K562 (cell line): ENCODE results near the gene GRK1. TPM values are rescaled to one million over a fixed set of nuclear protein-coding genes. Genes with fewer than 3 reads are reported as not detected.

ENCODE experiments used
- ATAC-seq: fragments of 200-7000 bp; cut with Tn5 transposase; 3 replicates; pipeline ENCODE4 v1.9.1; 2020; ENCODE audit warnings: moderate library complexity
- BruUV-seq: library from RNA; stranded (reverse); fragments of 400-500 nt; replicated peaks from 2 replicates; lab custom pipeline; 2021; lab: Mats Ljungman, UMichigan
- CTCF ChIA-PET: fragments of 300-600 bp; formaldehyde crosslinking; extraction: SDS; loops from one replicate; lab custom pipeline; 2021; ENCODE audit warnings: low intra/inter-chr PET ratio; lab: Yijun Ruan, JAX
- POLR2A ChIA-PET: fragments of 300-600, 350-650 bp; sonication (Branson Sonifier 250); formaldehyde crosslinking; extraction: SDS; loops from one replicate; lab custom pipeline; 2021; ENCODE audit warnings: antibody characterized with exemption, inconsistent platforms; lab: Yijun Ruan, JAX
- DNase-seq, 4 experiments: peaks; one replicate each; pipeline versions ENCODE4 v3.0.0 to v3.0.0-alpha.2; 2011 to 2018; ENCODE audit warnings: low spot score in 3 of 4, mixed read lengths in 3 of 4; ENCODE audit errors: extremely low read depth in 1 of 4
- FAIRE-seq: peaks from 2 replicates; lab custom pipeline; 2011; peaks lifted over from hg19 to GRCh38; lab: Jason Lieb, UNC
- H2AFZ ChIP-seq: 2 replicates; pipeline ENCODE4 v1.6.0; 2011; ENCODE audit warnings: low read depth, low read length, control low read depth, inconsistent platforms
- H3K27ac ChIP-seq: fragments of 200-600 bp; 3 replicates; pipeline ENCODE4 v1.8.0; 2011; ENCODE audit warnings: low read depth, mild to moderate bottlenecking, control low read depth, inconsistent platforms, low read length, moderate library complexity, mixed read lengths; ENCODE audit errors: extremely low read depth
- H3K27me3 ChIP-seq, 2 experiments: fragments of 300-600 bp in 1 of 2; 2 replicates in 1 of 2; 3 replicates in 1 of 2; pipeline versions ENCODE4 v1.6.0 to v1.8.0; 2011; ENCODE audit warnings: inconsistent platforms in 2 of 2, low read length in 2 of 2, mild to moderate bottlenecking in 1 of 2, mixed read lengths in 1 of 2, moderate library complexity in 1 of 2; ENCODE audit not compliant: control insufficient read depth in 2 of 2, insufficient read depth in 2 of 2
- H3K36me3 ChIP-seq: fragments of 300-600 bp; 3 replicates; pipeline ENCODE4 v1.8.0; 2011; ENCODE audit warnings: mild to moderate bottlenecking, low read length, inconsistent platforms; ENCODE audit not compliant: control insufficient read depth, insufficient read depth
- H3K4me1 ChIP-seq, 2 experiments: fragments of 200-600 bp in 1 of 2; replicated peaks in 1 of 2; 2 replicates in 1 of 2; 3 replicates in 1 of 2; pipeline versions ENCODE4 v1.5.1 to v1.8.0; 2011; ENCODE audit warnings: inconsistent platforms in 2 of 2, low read length in 2 of 2, mild to moderate bottlenecking in 1 of 2, mixed read lengths in 1 of 2, moderate library complexity in 1 of 2; ENCODE audit not compliant: control insufficient read depth in 2 of 2, insufficient read depth in 2 of 2
- H3K4me2 ChIP-seq: 2 replicates; pipeline ENCODE4 v1.6.1; 2011; ENCODE audit warnings: low read length, control low read depth, inconsistent platforms, mixed read lengths; ENCODE audit not compliant: insufficient read depth
- H3K4me3 ChIP-seq: fragments of 200-600 bp; sonication (generic), shearing (Covaris generic); 2 replicates; pipeline ENCODE4 v1.5.1; 2016; ENCODE audit warnings: control low read depth, inconsistent platforms
- H3K79me2 ChIP-seq: fragments of 200-600 bp; 3 replicates; pipeline ENCODE4 v1.8.0; 2011; ENCODE audit warnings: low read length, inconsistent platforms; ENCODE audit not compliant: control insufficient read depth, insufficient read depth
- H3K9ac ChIP-seq, 2 experiments: 2 replicates each; pipeline versions ENCODE4 v1.6.0 to v1.6.1; 2011; ENCODE audit warnings: low read depth in 2 of 2, low read length in 2 of 2, control low read depth in 1 of 2, inconsistent platforms in 1 of 2, mild to moderate bottlenecking in 1 of 2, mixed read lengths in 1 of 2; ENCODE audit not compliant: insufficient read depth in 1 of 2
- H3K9me1 ChIP-seq: one replicate; pipeline ENCODE4 v1.6.0; 2011; ENCODE audit warnings: inconsistent platforms, mild to moderate bottlenecking, low read length, moderate library complexity; ENCODE audit not compliant: control insufficient read depth, insufficient read depth
- H3K9me3 ChIP-seq: replicated peaks from 2 replicates; pipeline ENCODE4 v1.5.1; 2011; ENCODE audit warnings: low read depth, low read length, inconsistent platforms; ENCODE audit not compliant: control insufficient read depth, insufficient read depth
- H4K20me1 ChIP-seq: replicated peaks from 2 replicates; pipeline ENCODE4 v1.6.1; 2011; ENCODE audit warnings: low read length, inconsistent platforms, mixed read lengths; ENCODE audit not compliant: control insufficient read depth, insufficient read depth
- ARID2 ChIP-seq: fragments of 450-650 bp; IDR thresholded peaks from 2 replicates; pipeline ENCODE4 v1.6.1; 2017; ENCODE audit warnings: antibody characterized with exemption, mild to moderate bottlenecking
- CCNT2 ChIP-seq: IDR thresholded peaks from 2 replicates; pipeline ENCODE4 v1.6.1; 2011; ENCODE audit warnings: borderline replicate concordance, low read depth, mild to moderate bottlenecking, moderate library complexity, mixed read lengths, low read length; ENCODE audit not compliant: insufficient read length; ENCODE audit errors: extremely low read depth
- CSDE1 ChIP-seq, 2 experiments: fragments of 450-650 bp; IDR thresholded peaks; 2 replicates each; pipeline ENCODE4 v1.6.1; 2016; ENCODE audit warnings: mild to moderate bottlenecking in 1 of 2
- TBP ChIP-seq: optimal IDR thresholded peaks from 2 replicates; pipeline ENCODE3; 2011; ENCODE audit warnings: low read depth, low read length, improper control_type of control experiment
- XRCC3 ChIP-seq: fragments of 450-650 bp; IDR thresholded peaks from 2 replicates; pipeline ENCODE4 v1.6.1; 2017; ENCODE audit warnings: mild to moderate bottlenecking, moderate library complexity
- ZKSCAN3 ChIP-seq: fragments of 250-450 bp; sonication (Bioruptor Pico); IDR thresholded peaks from 2 replicates; pipeline ENCODE4 v1.4.0; 2020
- ZMIZ1 ChIP-seq, 2 experiments: fragments of 150-350 bp in 1 of 2; IDR thresholded peaks; 2 replicates each; pipeline ENCODE4 v1.6.1; 2012 to 2016; ENCODE audit warnings: low read depth in 2 of 2, low read length in 2 of 2, mild to moderate bottlenecking in 1 of 2, moderate library complexity in 1 of 2
- ZNF23 ChIP-seq: fragments of 250-450 bp; sonication (Bioruptor Pico); IDR thresholded peaks from 2 replicates; pipeline ENCODE4 v1.4.0; 2020; ENCODE audit warnings: mild to moderate bottlenecking
- WGBS: fragments of 100-300 bp; shearing (Covaris generic); methylation state at CpG from one replicate; pipeline ENCODE4 v1.1.6; 2016; ENCODE audit warnings: low coverage, mixed read lengths; ENCODE audit not compliant: insufficient coverage; ENCODE audit errors: missing lambda C conversion rate; 5-methylcytosine and 5-hydroxymethylcytosine counted together
- in situ Hi-C: fragments of 300-500 bp; cut with MboI; formaldehyde crosslinking; loops from 4 replicates; pipeline ENCODE4 v1.15.0; 2018; ENCODE audit warnings: inconsistent platforms, mixed read lengths
- intact Hi-C: fragments of 100-400 bp; cut with micrococcal nuclease; formaldehyde crosslinking; loops from 2 replicates; pipeline ENCODE4 v1.14.2; 2022
- polyA plus RNA-seq, 8 experiments: library from polyadenylated mRNA; depleted of rRNA in 4 of 8; stranded (reverse) in 5 of 8; unstranded in 3 of 8; fragments of >200 nt; fragmentation: Nextera tagmentation in 2 of 8; fragmentation: Illumina TruSeq in 1 of 8; extraction: Ambion mirVana in 2 of 8; extraction: Trizol in 1 of 8; gene quantifications; 2 replicates each; pipeline versions ENCODE4 v1.2.1 to v1.2.3, GENCODE V29; 2011 to 2014; ENCODE audit warnings: inconsistent platforms in 1 of 8, missing spikeins in 1 of 8
- total RNA-seq, 7 experiments: library from RNA; depleted of rRNA in 6 of 7; stranded (reverse); fragments of >200 nt in 6 of 7; fragmentation: Illumina TruSeq in 2 of 7; extraction: Trizol in 2 of 7; gene quantifications; 2 replicates each; pipeline versions ENCODE4 v1.2.1 to v1.2.3, GENCODE V29; 2011 to 2021; ENCODE audit warnings: low replicate concordance in 1 of 7
- TF ChIP-seq, protein P1 (sequence below): fragments of 450-650 bp; IDR thresholded peaks from 2 replicates; pipeline ENCODE4 v1.6.1; 2018; ENCODE audit warnings: mild to moderate bottlenecking, low read depth; ENCODE audit not compliant: partially characterized antibody
- TF ChIP-seq, protein P2 (sequence below): sonication (generic); formaldehyde crosslinking; IDR thresholded peaks from 2 replicates; pipeline ENCODE4 v1.8.1; 2023; ENCODE audit warnings: missing genetic modification reagents, mild to moderate bottlenecking, borderline replicate concordance

Gene GRK1
- total and polyA plus RNA-seq, 9 of the 15 experiments (the other 6 are each of a cell fraction or from before 2014, with no cell fraction given) = 0.09 TPM; not detected in 8

DNA sequence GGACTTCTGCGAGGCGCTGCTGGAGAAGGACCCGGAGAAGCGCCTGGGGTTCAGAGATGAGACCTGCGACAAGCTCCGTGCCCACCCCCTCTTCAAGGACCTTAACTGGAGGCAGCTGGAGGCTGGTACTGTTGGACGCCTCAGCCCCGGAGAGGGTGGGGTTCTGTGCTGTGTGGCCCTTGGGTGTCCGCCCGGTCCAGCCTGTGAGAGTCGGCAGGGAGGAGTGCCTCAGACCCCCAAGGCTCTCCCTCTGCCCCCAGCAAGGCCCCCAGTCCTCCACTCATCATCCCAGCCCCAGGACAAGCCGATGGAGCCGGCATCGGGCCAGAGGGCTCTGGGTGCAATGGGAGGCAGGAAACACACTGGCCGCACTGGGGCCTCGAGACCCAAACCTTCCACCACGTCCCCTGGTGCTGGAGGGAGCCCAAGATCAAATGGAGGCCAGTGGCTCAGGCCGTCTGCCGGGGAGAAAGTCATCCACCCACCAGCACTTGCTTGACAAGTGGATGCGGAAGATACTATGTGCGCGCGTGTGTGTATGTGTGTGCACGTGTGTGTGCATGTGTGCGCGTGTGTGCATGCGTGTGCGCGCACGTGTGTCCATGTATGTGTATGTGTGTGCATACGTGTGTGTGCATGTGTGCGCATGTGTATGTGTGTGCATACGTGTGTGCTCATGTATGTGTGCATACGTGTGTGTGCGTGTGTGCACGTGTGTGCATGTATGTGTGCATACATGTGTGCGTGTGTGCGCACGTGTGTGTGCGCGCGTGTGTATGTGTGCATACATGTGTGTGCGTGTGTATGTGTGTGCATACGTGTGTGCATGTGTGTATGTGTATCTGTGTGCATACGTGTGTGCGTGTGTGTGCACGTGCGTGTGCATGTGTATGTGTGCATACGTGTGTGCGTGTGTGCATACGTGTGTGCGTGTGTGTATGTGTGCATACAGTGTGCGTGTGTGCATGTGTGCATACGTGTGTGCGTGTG is 66.2 kb downstream of the GRK1 start:
- Histone ChIP-seq H2AFZ (no peak overlapping the region), H3K4me1 (peaks cover 0 to 11% of the 10 kb centered on the region in 2 experiments; a peak in 2 of 5 replicates), H3K9me3 (no peaks in the 10 kb centered on the region), H3K79me2 (no peaks in the 10 kb centered on the region), H3K27me3 (peaks cover 15 to 65% of the 10 kb centered on the region in 2 experiments; a peak in 4 of 5 replicates), H3K4me2 (no peak overlapping the region), H4K20me1 (no peaks in the 10 kb centered on the region), H3K9me1 (peaks cover 3% of the 10 kb centered on the region), H3K4me3 (no peak overlapping the region), H3K9ac (no peak overlapping the region), H3K36me3 (no peaks in the 10 kb centered on the region), H3K27ac (no peak overlapping the region)
- no peak for DNase-seq
- FAIRE-seq = no peak
- TF ChIP-seq ZMIZ1 (IDR thresholded peaks at IDR 0.05; ENCODE audit: low read depth in 2 of 2, low read length in 2 of 2) (no peak), ZNF23 (CRISPR knock-in tag) (no peak), CCNT2 (no peak), ARID2 (no peak), ZKSCAN3 (CRISPR knock-in tag) (no peak), TBP (no peak), XRCC3 (no peak), CSDE1 (IDR thresholded peaks at IDR 0.05) (no peak)
- TF ChIP-seq, protein P1, sequence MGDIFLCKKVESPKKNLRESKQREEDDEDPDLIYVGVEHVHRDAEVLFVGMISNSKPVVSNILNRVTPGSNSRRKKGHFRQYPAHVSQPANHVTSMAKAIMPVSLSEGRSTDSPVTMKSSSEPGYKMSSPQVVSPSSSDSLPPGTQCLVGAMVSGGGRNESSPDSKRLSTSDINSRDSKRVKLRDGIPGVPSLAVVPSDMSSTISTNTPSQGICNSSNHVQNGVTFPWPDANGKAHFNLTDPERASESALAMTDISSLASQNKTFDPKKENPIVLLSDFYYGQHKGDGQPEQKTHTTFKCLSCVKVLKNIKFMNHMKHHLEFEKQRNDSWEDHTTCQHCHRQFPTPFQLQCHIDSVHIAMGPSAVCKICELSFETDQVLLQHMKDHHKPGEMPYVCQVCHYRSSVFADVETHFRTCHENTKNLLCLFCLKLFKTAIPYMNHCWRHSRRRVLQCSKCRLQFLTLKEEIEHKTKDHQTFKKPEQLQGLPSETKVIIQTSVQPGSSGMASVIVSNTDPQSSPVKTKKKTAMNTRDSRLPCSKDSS = no peak
- TF ChIP-seq, protein P2, sequence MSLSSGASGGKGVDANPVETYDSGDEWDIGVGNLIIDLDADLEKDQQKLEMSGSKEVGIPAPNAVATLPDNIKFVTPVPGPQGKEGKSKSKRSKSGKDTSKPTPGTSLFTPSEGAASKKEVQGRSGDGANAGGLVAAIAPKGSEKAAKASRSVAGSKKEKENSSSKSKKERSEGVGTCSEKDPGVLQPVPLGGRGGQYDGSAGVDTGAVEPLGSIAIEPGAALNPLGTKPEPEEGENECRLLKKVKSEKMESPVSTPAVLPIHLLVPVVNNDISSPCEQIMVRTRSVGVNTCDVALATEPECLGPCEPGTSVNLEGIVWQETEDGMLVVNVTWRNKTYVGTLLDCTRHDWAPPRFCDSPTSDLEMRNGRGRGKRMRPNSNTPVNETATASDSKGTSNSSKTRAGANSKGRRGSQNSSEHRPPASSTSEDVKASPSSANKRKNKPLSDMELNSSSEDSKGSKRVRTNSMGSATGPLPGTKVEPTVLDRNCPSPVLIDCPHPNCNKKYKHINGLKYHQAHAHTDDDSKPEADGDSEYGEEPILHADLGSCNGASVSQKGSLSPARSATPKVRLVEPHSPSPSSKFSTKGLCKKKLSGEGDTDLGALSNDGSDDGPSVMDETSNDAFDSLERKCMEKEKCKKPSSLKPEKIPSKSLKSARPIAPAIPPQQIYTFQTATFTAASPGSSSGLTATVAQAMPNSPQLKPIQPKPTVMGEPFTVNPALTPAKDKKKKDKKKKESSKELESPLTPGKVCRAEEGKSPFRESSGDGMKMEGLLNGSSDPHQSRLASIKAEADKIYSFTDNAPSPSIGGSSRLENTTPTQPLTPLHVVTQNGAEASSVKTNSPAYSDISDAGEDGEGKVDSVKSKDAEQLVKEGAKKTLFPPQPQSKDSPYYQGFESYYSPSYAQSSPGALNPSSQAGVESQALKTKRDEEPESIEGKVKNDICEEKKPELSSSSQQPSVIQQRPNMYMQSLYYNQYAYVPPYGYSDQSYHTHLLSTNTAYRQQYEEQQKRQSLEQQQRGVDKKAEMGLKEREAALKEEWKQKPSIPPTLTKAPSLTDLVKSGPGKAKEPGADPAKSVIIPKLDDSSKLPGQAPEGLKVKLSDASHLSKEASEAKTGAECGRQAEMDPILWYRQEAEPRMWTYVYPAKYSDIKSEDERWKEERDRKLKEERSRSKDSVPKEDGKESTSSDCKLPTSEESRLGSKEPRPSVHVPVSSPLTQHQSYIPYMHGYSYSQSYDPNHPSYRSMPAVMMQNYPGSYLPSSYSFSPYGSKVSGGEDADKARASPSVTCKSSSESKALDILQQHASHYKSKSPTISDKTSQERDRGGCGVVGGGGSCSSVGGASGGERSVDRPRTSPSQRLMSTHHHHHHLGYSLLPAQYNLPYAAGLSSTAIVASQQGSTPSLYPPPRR (CRISPR knock-in tag) = no peak
- intact Hi-C loops = no loop called here
- in situ Hi-C loops = loop anchor here (10.0 kb wide), 1 partner anchor 192 kb away; no protein-coding TSS in a partner anchor
- ChIA-PET POLR2A (no interaction called here), CTCF (interaction anchor here (0.7 kb wide), 1 partner anchor 153 kb away, joined by 3 read pairs; no protein-coding TSS in a partner anchor)
- no TSS peak for BruUV-seq
- ATAC-seq = no peak
- 40% methylated on average over 7 of the region's 55 CpGs for WGBS
